Measurements from ENCODE around the gene SOX18. TPM values are rescaled to one million over a fixed set of nuclear protein-coding genes. Genes with fewer than 3 reads are reported as not detected.

Gene SOX18
- total and polyA plus RNA-seq, 2 of the 13 experiments (the other 11 are each of a cell fraction or from before 2014, with no cell fraction given), result 1.6 to 1.9 TPM

DNA sequence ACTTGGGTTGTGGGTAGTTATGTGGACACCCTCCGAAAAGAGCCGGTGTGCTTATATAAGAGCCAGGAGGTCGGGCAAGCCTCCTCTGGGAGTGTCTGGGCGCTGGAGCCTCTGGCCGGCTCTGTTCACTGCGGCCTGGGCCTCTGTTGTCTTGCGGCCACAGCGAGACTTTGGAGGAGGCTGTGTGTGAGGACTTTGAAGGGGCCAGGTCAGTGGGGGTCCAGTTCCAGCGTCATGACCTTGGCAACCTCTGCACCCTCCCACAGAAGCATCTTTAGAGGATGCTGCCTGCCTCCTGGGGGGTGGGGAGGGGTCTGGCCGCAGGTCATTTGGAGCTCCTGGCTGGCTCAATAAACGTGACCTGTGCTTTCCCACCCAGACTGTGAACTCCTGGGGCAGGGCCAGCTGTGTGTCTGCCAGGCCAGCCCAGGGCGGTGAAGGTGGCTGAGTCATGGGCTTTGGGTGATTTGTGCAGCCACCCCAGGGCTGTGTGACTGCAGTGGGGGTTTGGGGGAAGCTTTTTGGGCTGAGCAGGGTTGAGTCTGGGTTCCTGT is 14.8 kb upstream of the SOX18 start (continued):
- TF ChIP-seq ETS1 (CRISPR knock-in tag; IDR thresholded peaks at IDR 0.05) (no peak), ZNF569 (CRISPR knock-in tag; IDR thresholded peaks at IDR 0.05; ENCODE audit: borderline replicate concordance) (0 out of 2 replicates have a peak, but pooled peaks have one; percentile 30), ZNF746 (CRISPR knock-in tag; IDR thresholded peaks at IDR 0.05) (no peak; the same call in 1 of the 2 replicates), ZNF605 (CRISPR knock-in tag; IDR thresholded peaks at IDR 0.05) (peak; percentile 94), RNF219 (CRISPR knock-in tag; IDR thresholded peaks at IDR 0.05) (no peak), ZSCAN21 (CRISPR knock-in tag; IDR thresholded peaks at IDR 0.05; ENCODE audit: borderline replicate concordance) (0 out of 2 replicates have a peak, but pooled peaks have one; percentile 10), MYNN (CRISPR knock-in tag; IDR thresholded peaks at IDR 0.05; ENCODE audit: low read depth) (no peak; the same call in 1 of the 2 replicates), ZNF468 (CRISPR knock-in tag; IDR thresholded peaks at IDR 0.05) (no peak), ZNF558 (CRISPR knock-in tag; IDR thresholded peaks at IDR 0.05; ENCODE audit: borderline replicate concordance) (no peak), FOXA3 (CRISPR knock-in tag; IDR thresholded peaks at IDR 0.05) (no peak; the same call in 1 of the 2 replicates), SMARCE1 (IDR thresholded peaks at IDR 0.05; ENCODE audit: borderline replicate concordance) (no peak), MZF1 (CRISPR knock-in tag; IDR thresholded peaks at IDR 0.05; ENCODE audit: borderline replicate concordance) (no peak), KLF9 (CRISPR knock-in tag; IDR thresholded peaks at IDR 0.05; ENCODE audit: low read depth) (no peak), ATRX (CRISPR knock-in tag; IDR thresholded peaks at IDR 0.05; ENCODE audit: borderline replicate concordance) (no peak), ZKSCAN5 (CRISPR knock-in tag; IDR thresholded peaks at IDR 0.05) (no peak), TOPORS (CRISPR knock-in tag; IDR thresholded peaks at IDR 0.05) (no peak)
- TF ChIP-seq, protein P1, sequence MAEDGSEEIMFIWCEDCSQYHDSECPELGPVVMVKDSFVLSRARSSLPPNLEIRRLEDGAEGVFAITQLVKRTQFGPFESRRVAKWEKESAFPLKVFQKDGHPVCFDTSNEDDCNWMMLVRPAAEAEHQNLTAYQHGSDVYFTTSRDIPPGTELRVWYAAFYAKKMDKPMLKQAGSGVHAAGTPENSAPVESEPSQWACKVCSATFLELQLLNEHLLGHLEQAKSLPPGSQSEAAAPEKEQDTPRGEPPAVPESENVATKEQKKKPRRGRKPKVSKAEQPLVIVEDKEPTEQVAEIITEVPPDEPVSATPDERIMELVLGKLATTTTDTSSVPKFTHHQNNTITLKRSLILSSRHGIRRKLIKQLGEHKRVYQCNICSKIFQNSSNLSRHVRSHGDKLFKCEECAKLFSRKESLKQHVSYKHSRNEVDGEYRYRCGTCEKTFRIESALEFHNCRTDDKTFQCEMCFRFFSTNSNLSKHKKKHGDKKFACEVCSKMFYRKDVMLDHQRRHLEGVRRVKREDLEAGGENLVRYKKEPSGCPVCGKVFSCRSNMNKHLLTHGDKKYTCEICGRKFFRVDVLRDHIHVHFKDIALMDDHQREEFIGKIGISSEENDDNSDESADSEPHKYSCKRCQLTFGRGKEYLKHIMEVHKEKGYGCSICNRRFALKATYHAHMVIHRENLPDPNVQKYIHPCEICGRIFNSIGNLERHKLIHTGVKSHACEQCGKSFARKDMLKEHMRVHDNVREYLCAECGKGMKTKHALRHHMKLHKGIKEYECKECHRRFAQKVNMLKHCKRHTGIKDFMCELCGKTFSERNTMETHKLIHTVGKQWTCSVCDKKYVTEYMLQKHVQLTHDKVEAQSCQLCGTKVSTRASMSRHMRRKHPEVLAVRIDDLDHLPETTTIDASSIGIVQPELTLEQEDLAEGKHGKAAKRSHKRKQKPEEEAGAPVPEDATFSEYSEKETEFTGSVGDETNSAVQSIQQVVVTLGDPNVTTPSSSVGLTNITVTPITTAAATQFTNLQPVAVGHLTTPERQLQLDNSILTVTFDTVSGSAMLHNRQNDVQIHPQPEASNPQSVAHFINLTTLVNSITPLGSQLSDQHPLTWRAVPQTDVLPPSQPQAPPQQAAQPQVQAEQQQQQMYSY (CRISPR knock-in tag; IDR thresholded peaks at IDR 0.05), result no peak
- TF ChIP-seq, protein P2, sequence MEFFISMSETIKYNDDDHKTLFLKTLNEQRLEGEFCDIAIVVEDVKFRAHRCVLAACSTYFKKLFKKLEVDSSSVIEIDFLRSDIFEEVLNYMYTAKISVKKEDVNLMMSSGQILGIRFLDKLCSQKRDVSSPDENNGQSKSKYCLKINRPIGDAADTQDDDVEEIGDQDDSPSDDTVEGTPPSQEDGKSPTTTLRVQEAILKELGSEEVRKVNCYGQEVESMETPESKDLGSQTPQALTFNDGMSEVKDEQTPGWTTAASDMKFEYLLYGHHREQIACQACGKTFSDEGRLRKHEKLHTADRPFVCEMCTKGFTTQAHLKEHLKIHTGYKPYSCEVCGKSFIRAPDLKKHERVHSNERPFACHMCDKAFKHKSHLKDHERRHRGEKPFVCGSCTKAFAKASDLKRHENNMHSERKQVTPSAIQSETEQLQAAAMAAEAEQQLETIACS (CRISPR knock-in tag; IDR thresholded peaks at IDR 0.05), result no peak
- TF ChIP-seq, protein P3, sequence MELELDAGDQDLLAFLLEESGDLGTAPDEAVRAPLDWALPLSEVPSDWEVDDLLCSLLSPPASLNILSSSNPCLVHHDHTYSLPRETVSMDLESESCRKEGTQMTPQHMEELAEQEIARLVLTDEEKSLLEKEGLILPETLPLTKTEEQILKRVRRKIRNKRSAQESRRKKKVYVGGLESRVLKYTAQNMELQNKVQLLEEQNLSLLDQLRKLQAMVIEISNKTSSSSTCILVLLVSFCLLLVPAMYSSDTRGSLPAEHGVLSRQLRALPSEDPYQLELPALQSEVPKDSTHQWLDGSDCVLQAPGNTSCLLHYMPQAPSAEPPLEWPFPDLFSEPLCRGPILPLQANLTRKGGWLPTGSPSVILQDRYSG (CRISPR knock-in tag; IDR thresholded peaks at IDR 0.05), result no peak

Data from HepG2 (cell line).